ENCODE results near the gene MMP11.

The MMP11 gene

DNA sequence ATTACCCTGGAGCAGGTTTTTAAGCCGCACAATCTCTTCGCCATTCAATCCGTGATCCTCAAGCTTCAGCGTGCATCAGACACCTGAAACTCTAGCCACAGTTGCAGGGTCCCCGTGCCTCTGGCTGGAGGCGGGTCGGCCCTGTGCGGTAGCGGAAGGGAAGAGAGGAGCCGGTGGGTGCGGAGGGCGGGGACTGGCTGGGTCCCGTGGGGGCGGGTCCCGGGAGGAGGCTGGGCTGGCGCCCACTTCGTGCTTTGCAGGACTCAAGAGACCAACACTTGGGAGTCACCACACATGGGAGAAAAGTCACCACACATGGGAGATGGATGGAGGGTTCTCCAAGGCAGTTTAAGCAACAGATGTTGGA lies 9.1 kb upstream of the MMP11 start:
- H3K27me3 ChIP-seq (ENCODE audit: control insufficient read depth, insufficient read depth, low read length), result no peaks in the 10 kb centered on the region
- peak overlapping the region; percentile 0 for H3K4me3 ChIP-seq (ENCODE audit: low read length)
- H3K4me1 ChIP-seq (ENCODE audit: control insufficient read depth, low read depth, low read length), result peaks cover 14% of the 10 kb centered on the region
- H3K27ac ChIP-seq (ENCODE audit: low read length), result no peak overlapping the region
- peaks cover 6% of the 10 kb centered on the region for H3K36me3 ChIP-seq (ENCODE audit: control insufficient read depth, low read depth, low read length)
- no peak overlapping the region for H3K9ac ChIP-seq (ENCODE audit: low read length)
- no peaks in the 10 kb centered on the region for H3K9me3 ChIP-seq (ENCODE audit: control insufficient read depth, low read depth, low read length)

DNA sequence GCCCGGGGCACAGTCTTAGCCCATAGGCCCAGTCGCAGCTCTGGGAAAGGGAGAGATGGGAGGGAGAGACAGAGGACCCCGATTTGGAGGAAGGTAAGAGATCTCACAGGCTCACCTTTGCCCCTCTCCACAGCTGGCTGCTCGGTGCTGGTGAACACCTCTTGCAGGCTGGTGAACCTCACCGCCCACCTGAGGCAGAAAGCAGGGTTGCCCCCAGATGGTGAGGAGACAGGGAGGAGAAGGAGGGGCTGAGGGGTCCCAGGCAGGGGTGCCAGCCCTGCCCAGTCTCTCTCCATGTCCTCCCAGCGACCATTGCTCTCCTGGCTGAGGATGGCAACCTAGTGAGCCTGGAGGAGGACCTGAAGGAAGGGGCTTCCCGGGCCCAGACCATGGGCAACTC lies 8.7 kb upstream of the MMP11 start:
- peaks cover 14% of the 10 kb centered on the region for H3K4me1 ChIP-seq (ENCODE audit: control insufficient read depth, low read depth, low read length)
- H3K9me3 ChIP-seq (ENCODE audit: control insufficient read depth, low read depth, low read length), result no peaks in the 10 kb centered on the region
- peaks cover 1% of the 10 kb centered on the region for H3K27me3 ChIP-seq (ENCODE audit: control insufficient read depth, insufficient read depth, low read length)
- no peak overlapping the region for H3K27ac ChIP-seq (ENCODE audit: low read length)
- no peak overlapping the region for H3K9ac ChIP-seq (ENCODE audit: low read length)
- peak overlapping the region; percentile 0 for H3K4me3 ChIP-seq (ENCODE audit: low read length)
- H3K36me3 ChIP-seq (ENCODE audit: control insufficient read depth, low read depth, low read length), result peaks cover 6% of the 10 kb centered on the region

DNA sequence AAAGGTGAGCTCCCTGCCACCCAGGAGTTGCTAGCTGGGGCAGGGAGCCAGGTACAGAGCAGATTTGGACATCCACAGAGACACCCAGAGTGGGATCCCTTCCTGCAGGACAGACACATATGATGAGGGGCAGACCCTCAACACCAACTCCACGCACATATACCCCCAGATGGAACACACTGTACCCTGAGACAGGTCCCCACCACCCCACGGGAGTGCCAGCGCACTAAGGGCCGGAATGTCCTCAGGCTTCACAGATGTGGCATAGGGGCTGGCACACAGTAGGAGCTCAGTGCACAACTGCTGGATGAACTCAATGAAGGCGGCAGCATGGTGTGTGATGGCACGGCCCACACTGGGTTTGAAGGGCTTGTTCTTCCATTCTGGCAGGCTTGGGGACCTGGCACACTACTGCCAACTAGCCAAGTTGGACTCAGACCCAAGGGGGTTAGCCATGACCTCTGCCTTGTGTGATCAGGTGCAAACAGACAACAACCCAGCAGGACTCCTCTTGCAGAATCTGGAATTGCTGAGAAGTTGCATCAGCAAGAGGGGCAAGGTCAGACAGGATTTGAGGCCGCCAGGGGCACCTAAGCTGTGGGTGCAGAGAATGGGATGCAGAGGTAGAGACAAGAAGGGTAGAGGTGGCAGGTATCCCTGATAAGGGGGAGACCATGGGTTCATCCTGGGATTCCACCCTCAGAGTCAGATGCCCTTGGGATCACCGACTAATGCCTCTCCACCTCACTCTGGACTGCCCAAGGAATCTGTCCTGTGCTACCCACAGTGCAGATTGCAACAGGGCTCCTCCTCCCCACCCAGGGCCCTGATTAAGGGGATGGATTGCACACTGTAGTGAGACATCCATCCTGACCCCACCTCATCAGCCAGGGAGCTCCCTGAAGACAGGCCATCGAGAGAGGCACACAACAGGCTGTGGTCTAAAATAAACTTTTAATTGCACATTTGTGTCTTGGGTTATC lies 7.5 kb upstream of the MMP11 start:
- no peaks in the 10 kb centered on the region for H3K9me3 ChIP-seq (ENCODE audit: control insufficient read depth, low read depth, low read length)
- peaks cover 14% of the 10 kb centered on the region for H3K4me1 ChIP-seq (ENCODE audit: control insufficient read depth, low read depth, low read length)
- H3K36me3 ChIP-seq (ENCODE audit: control insufficient read depth, low read depth, low read length), result peaks cover 6% of the 10 kb centered on the region
- H3K27me3 ChIP-seq (ENCODE audit: control insufficient read depth, insufficient read depth, low read length), result peaks cover 11% of the 10 kb centered on the region
- no peak overlapping the region for H3K9ac ChIP-seq (ENCODE audit: low read length)
- no peak overlapping the region for H3K27ac ChIP-seq (ENCODE audit: low read length)
- H3K4me3 ChIP-seq (ENCODE audit: low read length), result no peak overlapping the region

DNA sequence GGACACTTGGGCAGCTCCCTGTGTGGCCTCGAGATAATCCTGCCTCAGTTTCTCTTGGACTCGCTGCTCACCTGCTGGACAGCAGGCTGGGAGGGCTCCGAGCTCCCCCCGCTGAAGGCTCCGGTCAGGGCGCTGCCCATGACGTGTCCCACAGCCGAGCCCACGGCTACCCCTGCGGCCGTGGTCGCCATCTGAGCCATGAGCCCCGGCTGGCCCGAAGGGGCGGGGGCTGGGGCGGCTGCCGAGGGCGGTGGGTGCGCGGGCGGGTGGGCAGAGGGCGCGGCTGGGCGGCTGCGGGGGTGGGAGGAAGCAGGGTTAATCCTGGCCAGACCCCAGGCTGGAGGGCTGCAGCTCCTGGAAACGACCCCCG lies 5.4 kb upstream of the MMP11 start:
- H3K9me3 ChIP-seq (ENCODE audit: control insufficient read depth, low read depth, low read length), result no peaks in the 10 kb centered on the region
- peak overlapping the region; percentile 87 for H3K4me3 ChIP-seq (ENCODE audit: low read length)
- peak overlapping the region; percentile 71 for H3K9ac ChIP-seq (ENCODE audit: low read length)
- peaks cover 14% of the 10 kb centered on the region for H3K4me1 ChIP-seq (ENCODE audit: control insufficient read depth, low read depth, low read length)
- peaks cover 11% of the 10 kb centered on the region for H3K27me3 ChIP-seq (ENCODE audit: control insufficient read depth, insufficient read depth, low read length)
- H3K27ac ChIP-seq (ENCODE audit: low read length), result peak overlapping the region; percentile 53
- H3K36me3 ChIP-seq (ENCODE audit: control insufficient read depth, low read depth, low read length), result peaks cover 6% of the 10 kb centered on the region

DNA sequence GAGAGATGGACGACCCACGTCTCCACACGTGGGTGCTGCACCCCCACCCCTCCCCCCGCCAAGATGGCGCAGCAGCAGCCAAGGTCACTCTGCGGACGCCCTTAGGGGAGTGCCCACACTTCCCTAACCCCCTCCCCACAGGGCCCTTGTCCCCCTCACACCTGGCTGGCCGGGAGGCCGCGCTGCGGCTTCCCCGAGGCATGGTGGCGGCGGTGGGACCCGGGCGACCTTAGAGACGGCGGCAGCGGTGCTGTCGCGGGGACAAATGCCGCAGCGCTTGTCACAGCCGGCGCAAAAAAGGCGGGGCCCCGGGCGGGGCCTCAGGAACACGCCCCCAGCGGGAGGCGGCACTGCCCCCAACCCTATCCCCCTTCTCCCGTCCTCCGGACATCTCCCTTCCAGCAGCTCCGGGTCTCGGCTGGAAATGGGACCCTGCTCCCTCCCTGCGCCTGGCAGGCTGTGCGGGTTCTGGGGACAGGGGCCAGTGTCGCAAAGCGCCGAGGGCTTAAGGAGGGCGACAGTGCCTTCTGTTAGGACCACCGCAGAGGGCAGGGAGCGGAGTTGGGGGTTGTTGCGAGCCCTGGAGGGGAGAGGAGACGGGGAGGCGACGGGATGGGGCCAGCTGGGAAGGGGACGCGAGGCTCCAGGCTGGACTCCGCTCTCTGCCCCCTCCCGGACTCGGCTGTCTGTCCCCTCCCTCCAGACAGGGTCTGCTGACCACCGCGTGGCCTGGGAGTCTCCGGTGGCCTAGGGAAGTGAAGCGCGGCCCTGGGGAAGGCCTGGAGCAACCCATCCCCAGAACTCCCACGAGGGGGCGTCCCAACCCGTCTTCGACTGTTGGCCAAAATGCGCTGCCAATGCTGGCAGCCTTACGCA lies 4.7 kb upstream of the MMP11 start, which contains the start of gene CHCHD10:
Gene CHCHD10 (minus strand): TSS at position 300 of the 876 bp plus-strand sequence. CDS start 98 bp downstream, at position 202.
- H3K4me1 ChIP-seq (ENCODE audit: control insufficient read depth, low read depth, low read length), result peaks cover 9% of the 10 kb centered on the region
- peak within 1 kb of the TSS; percentile 71 for H3K9ac ChIP-seq (ENCODE audit: low read length)
- peak within 1 kb of the TSS; percentile 53 for H3K27ac ChIP-seq (ENCODE audit: low read length)
- H3K36me3 ChIP-seq (ENCODE audit: control insufficient read depth, low read depth, low read length), result peaks cover 6% of the 10 kb centered on the region
- peaks cover 11% of the 10 kb centered on the region for H3K27me3 ChIP-seq (ENCODE audit: control insufficient read depth, insufficient read depth, low read length)
- no peaks in the 10 kb centered on the region for H3K9me3 ChIP-seq (ENCODE audit: control insufficient read depth, low read depth, low read length)
- peak within 1 kb of the TSS; percentile 87 for H3K4me3 ChIP-seq (ENCODE audit: low read length)

DNA sequence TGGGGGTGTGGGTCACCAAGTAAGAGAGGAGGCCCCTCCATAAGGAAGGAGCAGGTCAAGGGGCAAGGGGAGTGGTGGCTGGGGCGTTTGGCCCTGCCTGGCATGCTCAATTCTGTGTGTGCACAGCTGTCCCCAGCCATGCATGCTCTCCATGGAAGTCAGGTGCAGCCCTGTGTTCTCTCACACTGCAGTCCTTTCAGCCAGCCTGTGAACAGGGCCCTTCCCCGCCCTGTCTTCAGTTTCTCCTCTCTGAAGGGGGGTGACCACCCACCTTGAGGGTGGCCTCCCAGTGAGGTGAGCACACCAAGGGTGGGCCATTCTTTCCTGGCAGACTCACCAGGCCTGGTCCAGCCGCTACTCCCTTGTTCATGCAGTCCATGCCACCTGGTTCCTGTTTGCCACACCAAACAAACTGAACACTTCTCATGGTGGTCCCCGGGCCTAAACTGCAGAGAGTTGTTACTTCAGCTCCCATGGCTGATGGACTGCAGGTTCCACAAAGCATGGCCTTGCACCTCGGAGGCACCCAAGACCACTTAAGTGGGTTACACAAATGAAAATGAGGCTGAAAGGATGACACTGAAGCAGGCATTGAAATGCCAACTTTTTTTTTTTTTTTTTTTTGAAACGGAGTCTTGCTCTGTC lies 3.2 kb upstream of the MMP11 start:
- peaks cover 7% of the 10 kb centered on the region for H3K4me1 ChIP-seq (ENCODE audit: control insufficient read depth, low read depth, low read length)
- peaks cover 6% of the 10 kb centered on the region for H3K36me3 ChIP-seq (ENCODE audit: control insufficient read depth, low read depth, low read length)
- H3K4me3 ChIP-seq (ENCODE audit: low read length), result no peak overlapping the region
- H3K9ac ChIP-seq (ENCODE audit: low read length), result no peak overlapping the region
- peaks cover 27% of the 10 kb centered on the region for H3K27me3 ChIP-seq (ENCODE audit: control insufficient read depth, insufficient read depth, low read length)
- no peak overlapping the region for H3K27ac ChIP-seq (ENCODE audit: low read length)
- H3K9me3 ChIP-seq (ENCODE audit: control insufficient read depth, low read depth, low read length), result no peaks in the 10 kb centered on the region

DNA sequence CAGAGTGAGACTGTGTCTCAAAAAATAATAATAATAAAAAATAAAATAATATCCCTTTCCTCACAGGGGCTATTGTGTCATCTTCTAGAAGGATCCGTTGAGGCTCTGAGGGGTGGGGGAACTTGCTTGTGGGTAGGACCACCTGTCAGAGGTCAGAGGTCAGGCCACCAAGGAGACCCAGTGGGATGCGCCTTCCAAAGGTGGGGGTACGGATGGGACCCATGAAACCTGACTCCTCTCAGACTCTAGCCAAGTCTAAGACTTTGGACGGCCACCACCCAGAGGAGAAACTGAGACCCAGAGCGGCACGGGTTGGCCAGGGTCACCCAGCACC lies 367 bp upstream of the MMP11 start:
- Histone ChIP-seq H3K9ac (ENCODE audit: low read length) (no peak overlapping the region), H3K27ac (ENCODE audit: low read length) (no peak overlapping the region), H3K9me3 (ENCODE audit: control insufficient read depth, low read depth, low read length) (no peaks in the 10 kb centered on the region), H3K4me1 (ENCODE audit: control insufficient read depth, low read depth, low read length) (peaks cover 3% of the 10 kb centered on the region), H3K36me3 (ENCODE audit: control insufficient read depth, low read depth, low read length) (no peaks in the 10 kb centered on the region), H3K4me3 (ENCODE audit: low read length) (peak overlapping the region; percentile 49), H3K27me3 (ENCODE audit: control insufficient read depth, insufficient read depth, low read length) (peaks cover 28% of the 10 kb centered on the region)

DNA sequence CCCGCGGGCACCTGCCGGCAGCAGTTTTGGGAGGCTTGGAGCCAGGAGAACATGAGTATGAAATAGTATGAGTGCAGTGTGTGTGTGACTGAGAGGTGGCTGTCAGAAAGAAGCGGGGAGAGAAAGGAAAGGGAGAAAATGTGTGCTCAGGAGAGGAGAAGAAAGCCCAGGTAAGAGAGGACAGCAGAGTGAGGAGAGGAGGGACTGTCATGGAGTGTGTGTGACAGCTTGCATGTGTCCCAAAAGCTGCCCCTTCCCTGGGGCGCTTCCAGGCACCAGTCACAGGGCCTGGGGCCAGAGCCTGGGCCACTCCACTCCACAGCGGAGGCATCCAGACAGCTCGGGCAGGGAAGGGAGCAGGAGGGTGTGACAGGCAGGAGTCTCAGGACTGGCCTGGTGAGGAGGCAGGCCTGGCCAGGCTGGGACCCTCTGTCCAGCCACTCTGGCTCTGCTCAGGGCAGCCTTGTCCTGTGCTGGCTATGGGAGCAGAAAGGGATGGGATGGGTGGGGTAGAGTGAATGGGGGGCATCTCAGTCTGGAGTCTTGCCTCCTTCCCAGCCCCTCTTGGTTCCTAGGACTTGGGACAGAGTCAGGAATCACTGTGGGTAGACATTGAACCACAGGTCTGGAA lies 949 bp downstream of the MMP11 start:
- peaks cover 3% of the 10 kb centered on the region for H3K4me1 ChIP-seq (ENCODE audit: control insufficient read depth, low read depth, low read length)
- no peak overlapping the region for H3K9ac ChIP-seq (ENCODE audit: low read length)
- peak overlapping the region; percentile 69 for H3K4me3 ChIP-seq (ENCODE audit: low read length)
- H3K36me3 ChIP-seq (ENCODE audit: control insufficient read depth, low read depth, low read length), result no peaks in the 10 kb centered on the region
- no peak overlapping the region for H3K27ac ChIP-seq (ENCODE audit: low read length)
- no peaks in the 10 kb centered on the region for H3K9me3 ChIP-seq (ENCODE audit: control insufficient read depth, low read depth, low read length)
- H3K27me3 ChIP-seq (ENCODE audit: control insufficient read depth, insufficient read depth, low read length), result peaks cover 28% of the 10 kb centered on the region

DNA sequence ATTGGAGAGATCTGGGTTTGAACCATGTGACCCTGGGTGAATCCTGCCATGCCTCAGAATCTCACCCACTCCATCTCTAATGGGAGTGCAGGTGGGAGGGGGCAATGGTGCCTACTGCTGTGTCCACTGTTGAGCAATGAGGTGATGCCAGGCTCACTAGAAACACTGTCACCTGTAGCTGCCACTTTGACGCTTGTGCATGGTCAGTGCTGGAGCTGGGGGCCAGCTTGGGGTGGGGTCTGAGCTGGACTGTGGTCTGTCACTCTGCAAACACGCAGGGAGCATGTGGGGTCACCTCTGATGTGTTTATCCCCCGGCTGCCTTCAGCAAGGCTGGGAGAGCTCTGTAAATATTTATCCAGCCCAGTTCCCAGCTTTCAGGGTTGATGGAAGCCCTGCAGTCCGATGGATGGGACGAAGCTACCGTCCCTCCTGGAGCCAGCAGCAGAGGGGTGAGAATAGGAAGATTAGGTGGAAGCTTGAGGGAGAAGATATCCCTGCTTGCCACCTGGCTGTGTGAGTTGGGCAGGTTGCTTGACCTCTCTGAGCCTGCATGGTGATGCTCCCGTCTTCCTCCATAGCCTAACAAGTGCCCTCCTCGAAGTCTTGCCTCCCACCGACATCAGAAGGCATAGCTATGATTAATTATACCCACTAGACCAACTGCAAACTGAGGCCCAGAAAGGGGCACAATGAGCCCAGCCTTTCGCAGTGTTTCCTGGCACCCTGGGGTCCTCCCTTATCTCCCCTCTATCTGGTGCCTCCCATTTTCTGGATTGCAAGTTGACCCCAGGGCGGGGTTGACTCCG lies 1.7 kb downstream of the MMP11 start:
- Histone ChIP-seq H3K27me3 (ENCODE audit: control insufficient read depth, insufficient read depth, low read length) (peaks cover 23% of the 10 kb centered on the region), H3K4me1 (ENCODE audit: control insufficient read depth, low read depth, low read length) (peaks cover 3% of the 10 kb centered on the region), H3K27ac (ENCODE audit: low read length) (no peak overlapping the region), H3K9me3 (ENCODE audit: control insufficient read depth, low read depth, low read length) (no peaks in the 10 kb centered on the region), H3K9ac (ENCODE audit: low read length) (no peak overlapping the region), H3K4me3 (ENCODE audit: low read length) (no peak overlapping the region), H3K36me3 (ENCODE audit: control insufficient read depth, low read depth, low read length) (no peaks in the 10 kb centered on the region)

DNA sequence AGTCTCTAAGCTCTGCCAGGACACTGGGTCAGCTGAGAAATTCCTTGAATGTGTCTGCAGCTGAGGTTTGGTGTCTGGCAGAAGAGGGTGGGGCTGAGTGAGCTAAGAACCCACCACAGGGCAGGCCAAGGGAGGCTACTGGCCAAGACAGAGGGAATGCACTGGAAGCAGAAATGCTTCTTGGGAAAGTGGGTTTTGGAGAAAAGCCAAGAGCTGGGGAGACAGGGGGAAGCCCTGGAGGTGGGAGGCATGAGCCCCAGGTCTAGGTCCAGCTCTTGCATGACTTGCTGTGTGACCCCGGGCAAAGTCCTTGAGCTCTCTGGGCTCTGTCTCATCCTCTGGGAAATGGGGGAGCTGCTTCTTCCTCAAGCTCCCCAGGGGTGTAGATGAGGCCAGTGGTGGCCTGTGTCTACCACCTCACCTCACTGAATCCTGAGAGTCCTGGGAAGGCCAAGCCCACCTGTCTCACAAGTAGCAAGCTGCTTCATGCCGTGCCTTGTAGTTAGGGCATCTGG lies 2.3 kb downstream of the MMP11 start:
- no peak overlapping the region for H3K9ac ChIP-seq (ENCODE audit: low read length)
- no peak overlapping the region for H3K27ac ChIP-seq (ENCODE audit: low read length)
- H3K36me3 ChIP-seq (ENCODE audit: control insufficient read depth, low read depth, low read length), result no peaks in the 10 kb centered on the region
- H3K4me3 ChIP-seq (ENCODE audit: low read length), result no peak overlapping the region
- H3K9me3 ChIP-seq (ENCODE audit: control insufficient read depth, low read depth, low read length), result no peaks in the 10 kb centered on the region
- peaks cover 17% of the 10 kb centered on the region for H3K27me3 ChIP-seq (ENCODE audit: control insufficient read depth, insufficient read depth, low read length)
- peaks cover 3% of the 10 kb centered on the region for H3K4me1 ChIP-seq (ENCODE audit: control insufficient read depth, low read depth, low read length)
